HG03558 (cell line): ENCODE results near the gene KBTBD12.

Experiments
- ATAC-seq: cut with Tn5 transposase; IDR thresholded peaks from one replicate; pipeline ENCODE4 v1.9.1; 2021; ENCODE audit warnings: moderate number of reproducible peaks; ENCODE audit not compliant: unreplicated experiment; ENCODE audit errors: extremely low read depth

Gene KBTBD12

GRCh38 chr3:127948211-127948610 lies 33.2 kb downstream of the KBTBD12 start:
- ATAC-seq = no peak

GRCh38 chr3:127949446-127950055 lies 34.5 kb downstream of the KBTBD12 start:
- ATAC-seq = no peak

- ATAC-seq = no peak
Measured at GRCh38 chr3:127951276-127951675, 36.2 kb downstream of the KBTBD12 start.

GRCh38 chr3:127953091-127954035 lies 38.3 kb downstream of the KBTBD12 start:
- ATAC-seq = no peak

GRCh38 chr3:127954640-127955039 lies 39.6 kb downstream of the KBTBD12 start:
- no peak for ATAC-seq

- no peak for ATAC-seq
Measured at GRCh38 chr3:127955728-127956127, 40.7 kb downstream of the KBTBD12 start.

GRCh38 chr3:127959041-127959440 lies 44.0 kb downstream of the KBTBD12 start:
- ATAC-seq = no peak

GRCh38 chr3:127959873-127960272 lies 44.8 kb downstream of the KBTBD12 start:
- no peak for ATAC-seq

GRCh38 chr3:127960421-127960965 lies 45.5 kb downstream of the KBTBD12 start:
- no peak for ATAC-seq

- no peak for ATAC-seq
Measured at GRCh38 chr3:127961124-127961523, 46.1 kb downstream of the KBTBD12 start.

GRCh38 chr3:127961963-127962362 lies 46.9 kb downstream of the KBTBD12 start:
- ATAC-seq = no peak

GRCh38 chr3:127962937-127963336 lies 47.9 kb downstream of the KBTBD12 start:
- ATAC-seq = no peak

- no peak for ATAC-seq
Measured at GRCh38 chr3:127964053-127964452, 49.0 kb downstream of the KBTBD12 start.

GRCh38 chr3:127964816-127965215 lies 49.8 kb downstream of the KBTBD12 start:
- ATAC-seq = no peak

- ATAC-seq = no peak
Measured at GRCh38 chr3:127967316-127967715, 52.3 kb downstream of the KBTBD12 start.

GRCh38 chr3:127970966-127971592 lies 56.0 kb downstream of the KBTBD12 start:
- ATAC-seq = no peak

GRCh38 chr3:127974226-127974625 lies 59.2 kb downstream of the KBTBD12 start:
- no peak for ATAC-seq

- no peak for ATAC-seq
Measured at GRCh38 chr3:127975153-127976029, 60.4 kb downstream of the KBTBD12 start.

GRCh38 chr3:127978636-127979035 lies 63.6 kb downstream of the KBTBD12 start:
- ATAC-seq = no peak

- no peak for ATAC-seq
Measured at GRCh38 chr3:127979473-127979872, 64.4 kb downstream of the KBTBD12 start.
